AG20443 (cell line): ENCODE results near the gene CRYBG2.

Source experiments
- DNase-seq: peaks from one replicate; pipeline ENCODE4 v3.0.0; 2012; ENCODE audit warnings: low spot score, mixed read lengths

The CRYBG2 gene

GRCh38 chr1:26291939-26292338 is 62.0 kb downstream of the CRYBG2 start:
- no peak for DNase-seq

DNA sequence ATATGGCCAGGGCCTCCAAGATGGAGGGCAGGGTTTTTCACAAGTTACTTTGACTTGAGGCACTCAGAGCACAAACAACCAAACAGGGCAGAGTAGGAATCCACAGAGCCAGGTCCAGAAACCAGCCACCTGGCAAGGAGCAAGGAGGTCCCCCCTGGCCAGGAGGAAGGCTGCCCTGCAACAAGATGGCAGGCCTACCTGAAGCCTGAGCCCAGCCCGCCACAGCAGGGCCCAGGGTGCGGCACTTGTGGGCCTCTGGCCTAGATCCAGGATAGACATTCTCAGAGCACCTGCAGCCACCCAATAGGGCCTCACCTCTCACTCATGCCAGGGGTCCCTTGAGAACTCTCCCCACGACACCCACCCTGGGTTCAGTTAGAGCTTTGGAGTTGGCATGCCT is 62.5 kb downstream of the CRYBG2 start:
- no peak for DNase-seq

GRCh38 chr1:26290882-26291261 is 63.1 kb downstream of the CRYBG2 start:
- no peak for DNase-seq

DNA sequence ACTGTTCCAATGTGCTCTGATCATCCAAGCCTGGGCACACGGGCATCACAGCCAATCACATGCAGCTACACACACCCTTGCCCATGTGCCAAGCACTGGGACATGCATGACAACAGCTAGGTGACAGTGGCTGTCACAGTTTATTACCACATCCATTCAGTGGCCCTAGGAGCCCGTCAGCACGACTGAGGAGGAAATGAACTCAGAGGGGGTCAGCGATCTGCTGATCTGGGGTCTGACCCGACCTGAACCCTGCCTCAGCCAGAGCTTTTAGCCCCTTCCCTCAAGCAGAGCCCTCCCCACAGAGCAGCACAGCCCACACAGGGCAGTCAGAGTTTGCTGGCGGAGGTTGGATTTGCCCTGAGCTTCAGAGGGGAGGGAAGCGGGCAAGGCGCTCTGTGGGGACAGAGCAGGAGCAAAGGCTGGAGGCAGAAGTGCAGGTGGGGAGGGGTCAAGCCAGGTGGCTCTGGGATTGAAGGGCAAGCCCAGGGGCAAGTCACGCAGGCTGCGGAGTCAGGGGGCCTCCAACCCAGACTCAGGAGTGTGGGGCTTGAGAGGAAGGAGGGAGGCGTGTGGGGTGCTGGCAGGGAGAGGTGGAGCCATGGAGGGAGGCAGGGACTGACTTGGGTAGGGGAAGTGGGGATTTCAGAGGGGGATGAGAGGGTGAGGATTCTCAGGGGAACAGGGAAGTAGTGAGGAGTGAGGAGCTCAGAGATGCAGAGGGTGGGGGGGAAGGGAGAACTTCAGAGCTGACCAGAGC is 63.6 kb downstream of the CRYBG2 start:
- no peak for DNase-seq

DNA sequence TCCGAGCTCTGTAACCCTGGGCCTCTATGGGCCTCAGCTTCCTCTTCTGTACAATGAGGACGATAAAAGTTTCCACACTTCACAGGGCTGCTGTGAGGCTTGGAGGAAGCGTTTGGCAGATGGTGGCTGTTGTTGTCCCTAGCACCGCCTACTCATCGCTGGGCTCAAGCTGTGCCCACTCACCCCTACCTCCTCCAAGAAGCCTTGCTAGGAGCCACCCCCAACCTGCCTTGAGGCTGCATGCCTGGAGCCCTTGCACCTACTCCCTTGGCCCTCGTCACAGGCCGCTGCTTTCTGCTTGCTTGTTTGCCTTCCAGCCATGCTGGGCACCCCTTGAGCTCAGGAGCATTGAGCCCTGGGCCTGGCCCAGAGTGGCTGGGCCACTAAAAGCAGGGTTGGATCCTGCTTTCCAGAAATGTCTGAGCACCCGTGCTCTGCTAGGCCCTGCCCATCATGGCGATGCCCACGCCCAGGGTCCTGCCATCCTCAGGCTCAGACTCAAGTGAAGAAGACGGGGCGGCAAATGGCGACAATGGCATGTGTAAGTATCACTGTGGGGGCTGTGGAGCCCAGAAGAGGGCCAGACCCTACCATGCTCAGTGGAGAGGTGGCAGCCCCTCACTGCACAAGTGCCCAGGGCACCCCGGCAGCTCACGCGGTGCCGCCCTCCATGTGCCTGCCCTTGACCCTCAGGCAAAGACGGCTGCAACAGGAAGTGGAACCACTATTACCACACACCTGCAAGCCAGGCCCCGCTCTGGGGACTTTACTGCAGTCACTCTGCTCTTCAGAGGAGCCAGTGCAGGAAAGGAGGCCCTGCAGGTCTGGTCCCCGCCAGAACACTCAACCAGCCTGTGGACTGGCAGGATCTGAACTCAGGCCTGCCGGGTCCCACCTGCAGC is 64.5 kb downstream of the CRYBG2 start:
- DNase-seq: no peak

DNA sequence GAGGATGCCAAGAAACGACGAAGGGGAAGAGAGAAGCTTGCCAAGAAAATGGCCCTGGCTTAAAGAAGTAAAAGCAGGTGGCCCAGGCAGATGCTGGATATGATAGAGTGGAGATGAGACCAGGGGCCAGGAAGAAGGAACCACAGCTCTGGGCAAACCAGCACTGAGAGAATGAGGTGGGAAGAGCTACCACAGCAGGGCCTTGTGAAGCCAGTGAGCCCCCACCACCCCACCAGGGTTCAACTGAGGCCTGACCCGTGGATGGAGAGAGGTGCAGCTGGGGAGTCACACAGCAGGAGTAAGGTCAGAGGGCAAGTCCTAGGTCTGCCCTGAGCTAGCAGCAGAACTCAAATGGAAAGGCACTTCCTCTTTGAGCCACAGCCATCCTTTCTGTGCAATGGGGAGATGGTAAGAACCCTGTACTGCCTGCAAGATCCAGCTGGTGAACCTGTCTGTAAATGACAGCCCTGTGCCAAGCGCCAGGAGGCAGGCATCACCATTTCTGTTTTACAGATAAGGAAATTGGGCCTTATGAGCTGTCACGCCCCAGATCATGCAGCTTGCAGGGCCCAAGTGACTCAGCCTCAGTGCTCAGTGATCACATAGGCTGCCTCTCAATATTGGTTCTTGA is 65.5 kb downstream of the CRYBG2 start:
- no peak for DNase-seq

GRCh38 chr1:26287811-26288210 is 66.1 kb downstream of the CRYBG2 start:
- no peak for DNase-seq

DNA sequence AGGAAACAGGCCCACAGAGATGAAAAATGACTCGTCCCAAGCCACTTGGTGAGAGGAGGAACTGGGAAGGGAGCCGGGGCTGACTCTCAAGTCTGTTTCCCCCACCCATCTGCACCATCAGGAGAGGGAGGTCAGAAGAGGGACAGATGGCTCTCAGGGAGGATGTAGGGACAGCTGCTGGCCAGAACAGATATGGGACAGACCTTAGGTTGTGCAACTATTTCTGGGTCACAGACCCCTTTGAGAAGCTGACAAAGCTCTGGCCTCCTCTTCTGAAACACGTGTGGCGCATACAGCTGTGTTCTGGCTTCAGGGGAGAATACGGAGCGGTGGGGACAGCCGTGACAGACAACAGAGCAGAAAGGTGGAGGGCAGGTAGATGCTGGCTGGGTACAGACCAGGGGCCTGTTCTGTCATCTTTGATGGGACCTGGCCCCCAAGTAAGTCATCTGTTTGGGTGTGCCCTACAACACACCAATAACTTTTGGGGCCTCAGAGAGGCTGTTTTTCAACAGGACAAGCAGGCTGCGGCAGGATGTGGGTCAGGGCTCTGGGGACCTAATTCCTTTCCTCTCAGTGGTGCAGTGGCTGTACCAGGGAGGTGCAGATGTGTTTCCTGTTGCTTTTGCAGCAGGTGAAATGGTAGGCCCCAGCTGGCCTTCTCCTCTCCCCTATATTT is 66.8 kb downstream of the CRYBG2 start:
- peak; percentile 45 for DNase-seq

DNA sequence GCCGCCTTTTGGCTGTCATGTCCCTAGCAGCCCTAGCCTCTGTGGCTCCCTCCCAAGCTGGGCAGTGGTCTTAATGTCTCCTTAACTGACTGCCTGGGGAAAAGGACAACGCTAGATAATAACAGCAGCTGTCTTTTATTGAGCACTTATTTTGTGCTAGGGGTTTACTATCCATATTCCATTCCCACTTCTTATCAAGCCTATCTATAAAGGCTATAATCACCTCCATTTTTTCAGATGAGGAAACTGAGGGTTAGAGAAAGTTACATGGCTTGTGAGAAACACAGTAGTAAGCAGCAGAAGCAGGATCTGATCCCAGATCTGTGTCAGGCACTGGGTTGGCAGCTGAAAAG is 67.9 kb downstream of the CRYBG2 start:
- DNase-seq: no peak

DNA sequence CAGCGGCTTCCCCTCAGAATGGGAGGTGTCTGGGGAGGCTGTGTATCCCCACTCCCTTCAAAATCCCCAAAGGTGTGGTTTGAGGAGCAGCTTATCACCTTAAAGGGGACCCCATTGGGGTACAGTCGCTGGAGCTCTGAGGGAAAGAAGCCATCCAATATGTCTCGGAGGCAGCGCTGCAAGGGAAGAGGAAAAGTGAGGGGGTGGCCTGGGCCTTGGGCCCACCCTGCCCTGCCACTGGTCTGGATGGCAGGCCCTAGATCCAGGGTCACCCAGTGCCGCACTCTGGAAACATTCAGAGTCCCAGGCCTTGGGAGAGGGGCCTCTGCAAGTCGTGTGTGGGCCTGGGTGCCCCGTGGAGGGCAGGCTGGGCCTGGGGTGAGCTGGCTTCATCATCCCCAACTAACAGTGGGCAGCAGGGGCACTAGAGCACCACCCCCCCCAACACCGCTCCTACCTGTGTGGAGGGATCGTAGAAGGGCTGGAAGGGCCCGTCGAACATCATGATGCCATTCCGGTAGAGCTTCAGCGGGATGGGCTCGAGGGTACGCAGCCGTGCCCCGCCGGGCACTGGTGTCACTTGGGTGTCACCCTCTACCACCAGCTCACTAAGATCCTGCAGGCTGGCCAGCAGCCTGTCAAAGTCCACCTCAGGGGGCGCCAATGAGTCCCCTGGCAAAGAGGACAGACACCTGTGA is 68.4 kb downstream of the CRYBG2 start:
- no peak for DNase-seq

GRCh38 chr1:26284597-26285347 is 69.2 kb downstream of the CRYBG2 start:
- peak; percentile 94 for DNase-seq

DNA sequence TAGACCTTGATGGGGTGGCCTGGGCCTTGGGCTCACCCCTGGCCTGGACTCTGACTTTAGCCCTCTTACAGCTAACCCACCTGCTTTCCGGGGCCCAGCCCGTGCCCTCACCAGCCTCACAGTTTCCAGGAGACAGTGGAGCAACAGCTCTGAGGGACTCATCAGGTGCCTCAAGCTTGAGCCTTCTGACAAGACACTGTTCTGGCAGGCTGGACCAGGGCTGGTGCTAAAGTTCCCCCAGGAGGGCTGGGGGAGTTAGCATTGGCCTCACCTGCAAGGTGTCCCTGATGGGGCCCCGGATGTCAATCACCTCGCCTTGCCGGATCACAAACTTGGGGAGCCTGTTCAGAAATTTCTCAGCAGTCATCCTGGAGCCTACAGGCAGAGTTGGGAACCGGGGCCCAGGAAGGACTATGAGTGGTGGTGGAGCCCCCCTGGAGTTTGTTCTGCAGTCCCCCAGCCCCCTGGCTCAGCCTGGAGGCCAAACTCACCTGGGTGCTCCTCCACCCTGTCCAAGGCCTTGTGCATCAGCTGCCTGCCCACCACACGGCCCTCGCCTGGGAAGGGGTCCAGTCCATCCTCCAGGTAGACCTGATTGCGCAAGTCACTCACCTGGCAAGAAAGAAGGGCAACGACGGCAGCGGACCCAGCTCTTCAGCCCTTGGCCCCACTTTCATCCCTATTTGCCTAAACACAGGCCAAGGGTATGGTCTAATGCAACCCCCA is 69.9 kb downstream of the CRYBG2 start:
- DNase-seq: no peak

- DNase-seq: no peak
Observed at GRCh38 chr1:26283279-26283853, 70.6 kb downstream of the CRYBG2 start.

DNA sequence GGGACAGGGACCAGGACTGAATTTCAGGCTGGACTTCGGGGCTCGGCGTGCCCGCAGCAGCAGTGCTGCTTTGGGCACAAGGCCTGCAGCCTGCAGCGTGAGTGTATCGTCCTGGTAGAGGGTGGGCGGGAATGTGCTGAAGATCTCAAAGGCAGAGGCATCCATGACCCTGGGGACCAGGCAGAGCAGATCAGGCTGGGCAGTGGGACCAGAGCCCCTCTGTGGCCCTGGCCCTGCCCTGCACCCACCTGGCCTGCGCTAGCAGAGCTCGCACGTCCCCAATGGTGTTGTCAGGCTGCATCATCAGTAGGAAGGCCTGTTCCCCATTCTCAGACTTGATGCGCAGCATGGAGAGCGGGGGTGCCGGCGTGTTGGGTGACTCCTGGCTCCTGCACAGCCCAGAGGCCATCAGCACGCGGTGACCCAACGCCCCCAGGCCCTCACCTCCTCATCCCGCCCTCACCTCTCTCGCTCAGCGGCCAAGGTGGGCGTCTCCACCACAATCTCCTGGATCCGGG is 71.5 kb downstream of the CRYBG2 start:
- no peak for DNase-seq

DNA sequence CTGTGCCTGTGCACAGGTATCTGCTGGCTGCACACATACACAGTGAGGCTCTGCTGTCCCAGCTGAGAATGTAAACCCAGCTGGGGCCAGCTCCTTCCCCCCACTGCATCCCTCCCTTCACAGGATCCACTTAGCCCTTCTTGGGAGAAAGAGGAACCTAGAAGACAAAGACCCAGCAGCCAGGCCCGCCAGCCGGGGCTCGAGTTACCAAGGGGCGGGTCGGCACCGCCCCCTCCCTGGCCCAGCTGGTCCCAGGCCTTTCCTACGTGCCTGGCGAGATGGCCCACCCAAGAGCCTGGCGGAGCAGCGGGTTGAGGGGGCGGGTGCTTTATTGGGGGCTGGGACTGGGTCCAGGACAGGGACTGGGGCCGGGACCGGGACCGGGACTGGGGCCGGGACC is 72.0 kb downstream of the CRYBG2 start:
- no peak for DNase-seq

GRCh38 chr1:26281091-26281958 is 72.6 kb downstream of the CRYBG2 start:
- DNase-seq: no peak

DNA sequence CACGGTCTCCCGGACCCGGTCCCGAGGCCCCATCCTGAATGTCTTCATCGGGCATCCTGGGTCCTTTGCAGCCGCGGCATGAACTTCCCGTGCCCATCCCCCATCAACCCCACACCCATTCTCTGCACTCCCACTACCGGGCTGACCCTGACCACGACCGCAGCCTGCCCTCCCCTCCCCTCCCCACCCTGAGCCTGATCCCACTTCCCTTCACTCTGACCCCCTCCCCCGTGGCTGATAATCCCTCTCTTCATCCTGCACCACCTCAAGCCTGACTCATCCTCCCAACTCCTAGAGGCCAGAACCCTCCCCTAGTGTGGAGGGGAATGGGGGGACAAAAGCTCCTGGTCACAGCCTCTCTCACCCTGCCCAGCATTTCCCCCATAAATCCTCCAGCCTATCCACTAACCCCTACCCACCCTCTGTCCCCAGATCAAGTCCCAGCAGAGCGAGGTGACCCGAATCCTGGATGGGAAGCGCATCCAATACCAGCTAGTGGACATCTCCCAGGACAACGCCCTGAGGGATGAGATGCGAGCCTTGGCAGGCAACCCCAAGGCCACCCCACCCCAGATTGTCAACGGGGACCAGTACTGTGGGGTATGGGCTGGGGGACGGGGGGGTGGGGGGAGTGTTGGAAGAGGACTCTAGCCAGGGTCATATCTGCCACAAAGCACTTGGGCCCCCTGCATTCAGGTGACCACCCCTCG is 73.4 kb downstream of the CRYBG2 start:
- DNase-seq: peak; percentile 50
